Measurements from ENCODE around the gene RAB9A. TPM values are rescaled to one million over a fixed set of nuclear protein-coding genes. Genes with fewer than 3 reads are reported as not detected.

Gene RAB9A
- total and polyA plus RNA-seq, 9 of the 15 experiments (the other 6 are each of a cell fraction or from before 2014, with no cell fraction given), result 13.5 to 20.8 (median 17.7) TPM

DNA sequence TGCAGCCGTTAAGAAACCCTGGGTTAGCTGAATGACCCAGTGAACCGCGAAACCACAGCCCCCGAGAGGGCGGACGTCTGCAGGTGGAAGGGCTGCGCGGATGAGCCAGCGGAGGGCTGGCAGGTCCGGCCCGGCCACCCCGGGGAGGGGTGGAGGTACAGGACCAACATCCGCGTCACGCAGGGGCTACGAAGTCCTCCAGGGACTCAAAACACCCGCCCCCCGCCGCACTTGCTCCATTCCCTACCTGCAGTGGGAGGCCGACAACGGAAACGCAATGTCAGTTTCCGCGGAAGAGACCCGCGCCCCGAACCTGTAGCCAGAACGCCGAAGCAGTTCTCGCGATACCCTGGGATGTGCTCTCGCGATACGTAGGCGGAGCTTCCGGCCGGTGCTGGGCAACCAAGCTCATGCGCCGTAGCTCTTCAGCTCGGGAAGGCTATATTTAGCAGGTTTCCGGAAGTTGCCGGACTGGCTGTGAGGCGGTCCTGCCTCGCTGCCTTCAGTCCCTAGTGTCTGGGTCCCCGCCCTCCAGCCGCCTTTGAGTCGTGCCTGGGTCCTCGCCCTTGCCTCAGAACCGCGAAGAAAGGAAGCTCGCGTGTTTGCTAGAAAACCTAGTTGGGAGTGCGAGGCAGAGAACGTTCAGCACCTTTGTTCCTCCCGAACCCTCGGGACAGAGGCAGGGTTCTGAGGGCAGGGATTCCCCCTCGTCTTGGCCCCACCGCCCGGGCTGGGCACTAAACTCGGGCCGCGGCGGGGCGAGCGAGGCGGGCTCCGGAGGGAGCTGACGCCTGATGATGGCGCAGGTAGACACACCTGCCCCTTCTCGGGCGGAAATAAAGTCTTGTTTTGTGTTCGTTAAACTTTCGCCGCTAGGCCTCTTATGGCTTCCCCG lies 45.6 kb downstream of the RAB9A start, which contains the start of the genes OFD1 and TRAPPC2 (continued):
- TF ChIP-seq, protein P1, sequence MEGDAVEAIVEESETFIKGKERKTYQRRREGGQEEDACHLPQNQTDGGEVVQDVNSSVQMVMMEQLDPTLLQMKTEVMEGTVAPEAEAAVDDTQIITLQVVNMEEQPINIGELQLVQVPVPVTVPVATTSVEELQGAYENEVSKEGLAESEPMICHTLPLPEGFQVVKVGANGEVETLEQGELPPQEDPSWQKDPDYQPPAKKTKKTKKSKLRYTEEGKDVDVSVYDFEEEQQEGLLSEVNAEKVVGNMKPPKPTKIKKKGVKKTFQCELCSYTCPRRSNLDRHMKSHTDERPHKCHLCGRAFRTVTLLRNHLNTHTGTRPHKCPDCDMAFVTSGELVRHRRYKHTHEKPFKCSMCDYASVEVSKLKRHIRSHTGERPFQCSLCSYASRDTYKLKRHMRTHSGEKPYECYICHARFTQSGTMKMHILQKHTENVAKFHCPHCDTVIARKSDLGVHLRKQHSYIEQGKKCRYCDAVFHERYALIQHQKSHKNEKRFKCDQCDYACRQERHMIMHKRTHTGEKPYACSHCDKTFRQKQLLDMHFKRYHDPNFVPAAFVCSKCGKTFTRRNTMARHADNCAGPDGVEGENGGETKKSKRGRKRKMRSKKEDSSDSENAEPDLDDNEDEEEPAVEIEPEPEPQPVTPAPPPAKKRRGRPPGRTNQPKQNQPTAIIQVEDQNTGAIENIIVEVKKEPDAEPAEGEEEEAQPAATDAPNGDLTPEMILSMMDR (IDR thresholded peaks at IDR 0.05 in 2 of 3, conservative IDR thresholded peaks at IDR 0.05 in 1 of 3; ENCODE audit: insufficient read depth in 2 of 3, low read depth in 1 of 3, low read length in 3 of 3), result peak in 1 of 3 experiments; percentile 30; a peak in 2 of 6 replicates
- TF ChIP-seq TAF9B (IDR thresholded peaks at IDR 0.05; ENCODE audit: partially characterized antibody), result peak; percentile 59
- TF ChIP-seq, protein P2, sequence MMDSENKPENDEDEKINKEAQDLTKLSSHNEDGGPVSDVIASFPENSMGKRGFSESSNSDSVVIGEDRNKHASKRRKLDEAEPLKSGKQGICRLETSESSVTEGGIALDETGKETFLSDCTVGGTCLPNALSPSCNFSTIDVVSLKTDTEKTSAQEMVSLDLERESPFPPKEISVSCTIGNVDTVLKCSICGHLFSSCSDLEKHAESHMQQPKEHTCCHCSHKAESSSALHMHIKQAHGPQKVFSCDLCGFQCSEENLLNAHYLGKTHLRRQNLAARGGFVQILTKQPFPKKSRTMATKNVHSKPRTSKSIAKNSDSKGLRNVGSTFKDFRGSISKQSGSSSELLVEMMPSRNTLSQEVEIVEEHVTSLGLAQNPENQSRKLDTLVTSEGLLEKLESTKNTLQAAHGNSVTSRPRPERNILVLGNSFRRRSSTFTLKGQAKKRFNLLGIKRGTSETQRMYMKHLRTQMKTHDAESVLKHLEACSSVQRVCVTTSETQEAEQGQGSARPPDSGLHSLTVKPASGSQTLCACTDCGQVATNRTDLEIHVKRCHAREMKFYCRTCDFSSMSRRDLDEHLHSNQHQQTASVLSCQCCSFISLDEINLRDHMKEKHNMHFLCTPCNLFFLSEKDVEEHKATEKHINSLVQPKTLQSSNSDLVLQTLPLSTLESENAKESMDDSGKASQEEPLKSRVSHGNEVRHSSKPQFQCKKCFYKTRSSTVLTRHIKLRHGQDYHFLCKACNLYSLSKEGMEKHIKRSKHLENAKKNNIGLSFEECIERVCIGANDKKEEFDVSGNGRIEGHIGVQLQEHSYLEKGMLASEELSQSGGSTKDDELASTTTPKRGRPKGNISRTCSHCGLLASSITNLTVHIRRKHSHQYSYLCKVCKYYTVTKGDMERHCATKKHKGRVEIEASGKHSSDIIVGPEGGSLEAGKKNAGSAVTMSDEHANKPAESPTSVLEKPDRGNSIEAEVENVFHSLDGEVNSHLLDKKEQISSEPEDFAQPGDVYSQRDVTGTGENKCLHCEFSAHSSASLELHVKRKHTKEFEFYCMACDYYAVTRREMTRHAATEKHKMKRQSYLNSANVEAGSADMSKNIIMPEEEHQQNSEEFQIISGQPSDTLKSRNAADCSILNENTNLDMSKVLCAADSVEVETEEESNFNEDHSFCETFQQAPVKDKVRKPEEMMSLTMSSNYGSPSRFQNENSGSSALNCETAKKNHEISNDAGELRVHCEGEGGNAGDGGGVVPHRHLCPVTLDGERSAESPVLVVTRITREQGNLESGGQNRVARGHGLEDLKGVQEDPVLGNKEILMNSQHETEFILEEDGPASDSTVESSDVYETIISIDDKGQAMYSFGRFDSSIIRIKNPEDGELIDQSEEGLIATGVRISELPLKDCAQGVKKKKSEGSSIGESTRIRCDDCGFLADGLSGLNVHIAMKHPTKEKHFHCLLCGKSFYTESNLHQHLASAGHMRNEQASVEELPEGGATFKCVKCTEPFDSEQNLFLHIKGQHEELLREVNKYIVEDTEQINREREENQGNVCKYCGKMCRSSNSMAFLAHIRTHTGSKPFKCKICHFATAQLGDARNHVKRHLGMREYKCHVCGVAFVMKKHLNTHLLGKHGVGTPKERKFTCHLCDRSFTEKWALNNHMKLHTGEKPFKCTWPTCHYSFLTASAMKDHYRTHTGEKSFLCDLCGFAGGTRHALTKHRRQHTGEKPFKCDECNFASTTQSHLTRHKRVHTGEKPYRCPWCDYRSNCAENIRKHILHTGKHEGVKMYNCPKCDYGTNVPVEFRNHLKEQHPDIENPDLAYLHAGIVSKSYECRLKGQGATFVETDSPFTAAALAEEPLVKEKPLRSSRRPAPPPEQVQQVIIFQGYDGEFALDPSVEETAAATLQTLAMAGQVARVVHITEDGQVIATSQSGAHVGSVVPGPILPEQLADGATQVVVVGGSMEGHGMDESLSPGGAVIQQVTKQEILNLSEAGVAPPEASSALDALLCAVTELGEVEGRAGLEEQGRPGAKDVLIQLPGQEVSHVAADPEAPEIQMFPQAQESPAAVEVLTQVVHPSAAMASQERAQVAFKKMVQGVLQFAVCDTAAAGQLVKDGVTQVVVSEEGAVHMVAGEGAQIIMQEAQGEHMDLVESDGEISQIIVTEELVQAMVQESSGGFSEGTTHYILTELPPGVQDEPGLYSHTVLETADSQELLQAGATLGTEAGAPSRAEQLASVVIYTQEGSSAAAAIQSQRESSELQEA (IDR thresholded peaks at IDR 0.05; ENCODE audit: low read depth), result no peak
- no peak for TF ChIP-seq ZNF197 (CRISPR knock-in tag; IDR thresholded peaks at IDR 0.05; ENCODE audit: low read depth)
- TF ChIP-seq HDAC2 (IDR thresholded peaks at IDR 0.05), result no peak
- no peak for TF ChIP-seq SRSF3 (IDR thresholded peaks at IDR 0.05; ENCODE audit: insufficient read depth, low read length)
- peak; percentile 74; the same call in 1 of the 2 replicates for TF ChIP-seq ZBED1 (IDR thresholded peaks at IDR 0.05)
- TF ChIP-seq NELFE (IDR thresholded peaks at IDR 0.05; ENCODE audit: insufficient read depth, insufficient read length), result no peak
- no peak for TF ChIP-seq ZNF551 (CRISPR knock-in tag; IDR thresholded peaks at IDR 0.05)
- TF ChIP-seq RFX7 (CRISPR knock-in tag; IDR thresholded peaks at IDR 0.05), result no peak
- no peak for TF ChIP-seq ZNF134 (CRISPR knock-in tag; conservative IDR thresholded peaks at IDR 0.05)
- TF ChIP-seq, protein P3, sequence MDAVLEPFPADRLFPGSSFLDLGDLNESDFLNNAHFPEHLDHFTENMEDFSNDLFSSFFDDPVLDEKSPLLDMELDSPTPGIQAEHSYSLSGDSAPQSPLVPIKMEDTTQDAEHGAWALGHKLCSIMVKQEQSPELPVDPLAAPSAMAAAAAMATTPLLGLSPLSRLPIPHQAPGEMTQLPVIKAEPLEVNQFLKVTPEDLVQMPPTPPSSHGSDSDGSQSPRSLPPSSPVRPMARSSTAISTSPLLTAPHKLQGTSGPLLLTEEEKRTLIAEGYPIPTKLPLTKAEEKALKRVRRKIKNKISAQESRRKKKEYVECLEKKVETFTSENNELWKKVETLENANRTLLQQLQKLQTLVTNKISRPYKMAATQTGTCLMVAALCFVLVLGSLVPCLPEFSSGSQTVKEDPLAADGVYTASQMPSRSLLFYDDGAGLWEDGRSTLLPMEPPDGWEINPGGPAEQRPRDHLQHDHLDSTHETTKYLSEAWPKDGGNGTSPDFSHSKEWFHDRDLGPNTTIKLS (IDR thresholded peaks at IDR 0.05; ENCODE audit: borderline replicate concordance, low read depth), result peak; percentile 93
- TF ChIP-seq, protein P4, sequence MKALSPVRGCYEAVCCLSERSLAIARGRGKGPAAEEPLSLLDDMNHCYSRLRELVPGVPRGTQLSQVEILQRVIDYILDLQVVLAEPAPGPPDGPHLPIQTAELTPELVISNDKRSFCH (CRISPR knock-in tag; IDR thresholded peaks at IDR 0.05), result no peak
- TF ChIP-seq, protein P4 (tag; IDR thresholded peaks at IDR 0.05), result no peak
- TF ChIP-seq WHSC1 (IDR thresholded peaks at IDR 0.05; ENCODE audit: low read length), result no peak
- no peak for TF ChIP-seq PCBP2 (IDR thresholded peaks at IDR 0.05; ENCODE audit: low read depth, low read length, poor library complexity, severe bottlenecking)
